ENCODE results near the gene FIGN. TPM values are rescaled to one million over a fixed set of nuclear protein-coding genes. Genes with fewer than 3 reads are reported as not detected.

FIGN gene
- total and polyA plus RNA-seq, 12 donors, result 1.1 to 10.8 (median 5.2) TPM

- Histone ChIP-seq H3K4me1 (replicated peaks in 1 of 2) (peaks cover 11 to 30% of the 10 kb centered on the region in 2 donors), H3K4me3 (peak overlapping the region in 1 of 4 donors; percentile 93), H3K9me3 (replicated peaks in 1 of 3) (no peaks in the 10 kb centered on the region), H3K27me3 (no peaks in the 10 kb centered on the region), H3K27ac (peak overlapping the region; percentile 26 to 95 (median 53)), H3K36me3 (replicated peaks in 1 of 2) (no peaks in the 10 kb centered on the region)
- WGBS, 4 donors, result 25 to 30% (median 27%) methylated on average over 4 of the region's 4 CpGs
- no peak for DNase-seq
- intact Hi-C loops (cut with DNase I), result no loop called here
- TF ChIP-seq, protein P1, sequence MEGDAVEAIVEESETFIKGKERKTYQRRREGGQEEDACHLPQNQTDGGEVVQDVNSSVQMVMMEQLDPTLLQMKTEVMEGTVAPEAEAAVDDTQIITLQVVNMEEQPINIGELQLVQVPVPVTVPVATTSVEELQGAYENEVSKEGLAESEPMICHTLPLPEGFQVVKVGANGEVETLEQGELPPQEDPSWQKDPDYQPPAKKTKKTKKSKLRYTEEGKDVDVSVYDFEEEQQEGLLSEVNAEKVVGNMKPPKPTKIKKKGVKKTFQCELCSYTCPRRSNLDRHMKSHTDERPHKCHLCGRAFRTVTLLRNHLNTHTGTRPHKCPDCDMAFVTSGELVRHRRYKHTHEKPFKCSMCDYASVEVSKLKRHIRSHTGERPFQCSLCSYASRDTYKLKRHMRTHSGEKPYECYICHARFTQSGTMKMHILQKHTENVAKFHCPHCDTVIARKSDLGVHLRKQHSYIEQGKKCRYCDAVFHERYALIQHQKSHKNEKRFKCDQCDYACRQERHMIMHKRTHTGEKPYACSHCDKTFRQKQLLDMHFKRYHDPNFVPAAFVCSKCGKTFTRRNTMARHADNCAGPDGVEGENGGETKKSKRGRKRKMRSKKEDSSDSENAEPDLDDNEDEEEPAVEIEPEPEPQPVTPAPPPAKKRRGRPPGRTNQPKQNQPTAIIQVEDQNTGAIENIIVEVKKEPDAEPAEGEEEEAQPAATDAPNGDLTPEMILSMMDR (IDR thresholded peaks at IDR 0.05), result no peak
- TF ChIP-seq POLR2A (IDR thresholded peaks at IDR 0.05), result peak in 1 of 2 donors; percentile 19
Measured at GRCh38 chr2:163732727-163733126, 3.1 kb downstream of the FIGN start.

GRCh38 chr2:163731735-163732134 is 4.1 kb downstream of the FIGN start:
- DNase-seq, result no peak
- peak overlapping the region in 1 of 4 donors; percentile 93 for H3K4me3 ChIP-seq

GRCh38 chr2:163730556-163730955 is 5.3 kb downstream of the FIGN start:
- no peak overlapping the region for H3K4me3 ChIP-seq
- no peaks in the 10 kb centered on the region for H3K27me3 ChIP-seq
- no peaks in the 10 kb centered on the region for H3K36me3 ChIP-seq (replicated peaks in 1 of 2)
- peaks cover 7 to 48% of the 10 kb centered on the region in 2 donors for H3K4me1 ChIP-seq (replicated peaks in 1 of 2)
- H3K9me3 ChIP-seq (replicated peaks in 1 of 3), result no peaks in the 10 kb centered on the region
- TF ChIP-seq, protein P1 (IDR thresholded peaks at IDR 0.05), result no peak
- no peak for TF ChIP-seq POLR2A (IDR thresholded peaks at IDR 0.05)
- peak overlapping the region in 2 of 5 donors; percentile 8 to 95 for H3K27ac ChIP-seq
- intact Hi-C loops (cut with DNase I), result no loop called here
- no peak for DNase-seq
- WGBS, 4 donors, result 84 to 91% (median 88%) methylated on average over 1 of the region's 1 CpG

More at GRCh38 chr2:163731735-163732134, 4.1 kb downstream of the FIGN start:
- Histone ChIP-seq H3K27me3 (no peaks in the 10 kb centered on the region), H3K4me1 (replicated peaks in 1 of 2) (peaks cover 7 to 40% of the 10 kb centered on the region in 2 donors), H3K9me3 (replicated peaks in 1 of 3) (no peaks in the 10 kb centered on the region), H3K36me3 (replicated peaks in 1 of 2) (no peaks in the 10 kb centered on the region), H3K27ac (peak overlapping the region in 4 of 5 donors; percentile 26 to 95 (median 53))
- intact Hi-C loops (cut with DNase I), result no loop called here
- TF ChIP-seq POLR2A (IDR thresholded peaks at IDR 0.05), result no peak
- TF ChIP-seq, protein P1 (IDR thresholded peaks at IDR 0.05), result no peak

GRCh38 chr2:163729636-163730273 is 6.1 kb downstream of the FIGN start:
- intact Hi-C loops (cut with DNase I), result no loop called here
- Histone ChIP-seq H3K4me3 (no peak overlapping the region), H3K27ac (peak overlapping the region in 1 of 5 donors; percentile 24), H3K27me3 (no peaks in the 10 kb centered on the region), H3K4me1 (replicated peaks in 1 of 2) (peaks cover 7 to 48% of the 10 kb centered on the region in 2 donors), H3K36me3 (replicated peaks in 1 of 2) (no peaks in the 10 kb centered on the region), H3K9me3 (replicated peaks in 1 of 3) (no peaks in the 10 kb centered on the region)
- WGBS, 4 donors, result 72 to 85% (median 79%) methylated on average over 4 of the region's 4 CpGs
- no peak for TF ChIP-seq POLR2A (IDR thresholded peaks at IDR 0.05)
- TF ChIP-seq, protein P1 (IDR thresholded peaks at IDR 0.05), result no peak
- DNase-seq, result no peak
